K562 (cell line): ENCODE data around the gene ANXA4. TPM values are rescaled to one million over a fixed set of nuclear protein-coding genes. Genes with fewer than 3 reads are reported as not detected.

Experiments
- ATAC-seq: fragments of 200-7000 bp; cut with Tn5 transposase; 3 replicates; pipeline ENCODE4 v1.9.1; 2020; ENCODE audit warnings: moderate library complexity
- BruUV-seq: library from RNA; stranded (reverse); fragments of 400-500 nt; replicated peaks from 2 replicates; lab custom pipeline; 2021; lab: Mats Ljungman, UMichigan
- CTCF ChIA-PET: fragments of 300-600 bp; formaldehyde crosslinking; extraction: SDS; loops from one replicate; lab custom pipeline; 2021; ENCODE audit warnings: low intra/inter-chr PET ratio; lab: Yijun Ruan, JAX
- POLR2A ChIA-PET: fragments of 300-600, 350-650 bp; sonication (Branson Sonifier 250); formaldehyde crosslinking; extraction: SDS; loops from one replicate; lab custom pipeline; 2021; ENCODE audit warnings: antibody characterized with exemption, inconsistent platforms; lab: Yijun Ruan, JAX
- DNase-seq, 4 experiments: peaks; one replicate each; pipeline versions ENCODE4 v3.0.0 to v3.0.0-alpha.2; 2011 to 2018; ENCODE audit warnings: low spot score in 3 of 4, mixed read lengths in 3 of 4; ENCODE audit errors: extremely low read depth in 1 of 4
- FAIRE-seq: peaks from 2 replicates; lab custom pipeline; 2011; peaks lifted over from hg19 to GRCh38; lab: Jason Lieb, UNC
- H2AFZ ChIP-seq: 2 replicates; pipeline ENCODE4 v1.6.0; 2011; ENCODE audit warnings: low read depth, low read length, control low read depth, inconsistent platforms
- H3K27ac ChIP-seq: fragments of 200-600 bp; 3 replicates; pipeline ENCODE4 v1.8.0; 2011; ENCODE audit warnings: low read depth, mild to moderate bottlenecking, control low read depth, inconsistent platforms, low read length, moderate library complexity, mixed read lengths; ENCODE audit errors: extremely low read depth
- H3K27me3 ChIP-seq, 2 experiments: fragments of 300-600 bp in 1 of 2; 2 replicates in 1 of 2; 3 replicates in 1 of 2; pipeline versions ENCODE4 v1.6.0 to v1.8.0; 2011; ENCODE audit warnings: inconsistent platforms in 2 of 2, low read length in 2 of 2, mild to moderate bottlenecking in 1 of 2, mixed read lengths in 1 of 2, moderate library complexity in 1 of 2; ENCODE audit not compliant: control insufficient read depth in 2 of 2, insufficient read depth in 2 of 2
- H3K36me3 ChIP-seq: fragments of 300-600 bp; 3 replicates; pipeline ENCODE4 v1.8.0; 2011; ENCODE audit warnings: mild to moderate bottlenecking, low read length, inconsistent platforms; ENCODE audit not compliant: control insufficient read depth, insufficient read depth
- H3K4me1 ChIP-seq, 2 experiments: fragments of 200-600 bp in 1 of 2; replicated peaks in 1 of 2; 2 replicates in 1 of 2; 3 replicates in 1 of 2; pipeline versions ENCODE4 v1.5.1 to v1.8.0; 2011; ENCODE audit warnings: inconsistent platforms in 2 of 2, low read length in 2 of 2, mild to moderate bottlenecking in 1 of 2, mixed read lengths in 1 of 2, moderate library complexity in 1 of 2; ENCODE audit not compliant: control insufficient read depth in 2 of 2, insufficient read depth in 2 of 2
- H3K4me2 ChIP-seq: 2 replicates; pipeline ENCODE4 v1.6.1; 2011; ENCODE audit warnings: low read length, control low read depth, inconsistent platforms, mixed read lengths; ENCODE audit not compliant: insufficient read depth
- H3K4me3 ChIP-seq: fragments of 200-600 bp; sonication (generic), shearing (Covaris generic); 2 replicates; pipeline ENCODE4 v1.5.1; 2016; ENCODE audit warnings: control low read depth, inconsistent platforms
- H3K79me2 ChIP-seq: fragments of 200-600 bp; 3 replicates; pipeline ENCODE4 v1.8.0; 2011; ENCODE audit warnings: low read length, inconsistent platforms; ENCODE audit not compliant: control insufficient read depth, insufficient read depth
- H3K9ac ChIP-seq, 2 experiments: 2 replicates each; pipeline versions ENCODE4 v1.6.0 to v1.6.1; 2011; ENCODE audit warnings: low read depth in 2 of 2, low read length in 2 of 2, control low read depth in 1 of 2, inconsistent platforms in 1 of 2, mild to moderate bottlenecking in 1 of 2, mixed read lengths in 1 of 2; ENCODE audit not compliant: insufficient read depth in 1 of 2
- H3K9me1 ChIP-seq: one replicate; pipeline ENCODE4 v1.6.0; 2011; ENCODE audit warnings: inconsistent platforms, mild to moderate bottlenecking, low read length, moderate library complexity; ENCODE audit not compliant: control insufficient read depth, insufficient read depth
- H3K9me3 ChIP-seq: replicated peaks from 2 replicates; pipeline ENCODE4 v1.5.1; 2011; ENCODE audit warnings: low read depth, low read length, inconsistent platforms; ENCODE audit not compliant: control insufficient read depth, insufficient read depth
- H4K20me1 ChIP-seq: replicated peaks from 2 replicates; pipeline ENCODE4 v1.6.1; 2011; ENCODE audit warnings: low read length, inconsistent platforms, mixed read lengths; ENCODE audit not compliant: control insufficient read depth, insufficient read depth
- ATF3 ChIP-seq, 2 experiments: fragments of 450-650 bp in 1 of 2; sonication (generic) in 1 of 2; formaldehyde crosslinking in 1 of 2; IDR thresholded peaks in 1 of 2; conservative IDR thresholded peaks in 1 of 2; 2 replicates each; pipeline versions ENCODE4 v1.6.1 to v1.8.1; 2016 to 2023; ENCODE audit warnings: mild to moderate bottlenecking in 2 of 2, moderate library complexity in 2 of 2, inconsistent platforms in 1 of 2, missing genetic modification reagents in 1 of 2
- C11orf30 ChIP-seq: fragments of 450-650 bp; IDR thresholded peaks from 2 replicates; pipeline ENCODE4 v1.6.1; 2016; ENCODE audit warnings: low read depth, mild to moderate bottlenecking
- CBX8 ChIP-seq: fragments of 200-600 bp; sonication (generic); IDR thresholded peaks from 2 replicates; pipeline ENCODE4 v1.6.1; 2012; ENCODE audit warnings: borderline replicate concordance, mixed run types, low read depth, mild to moderate bottlenecking, moderate library complexity, mixed read lengths, low read length, control low read depth, inconsistent platforms; ENCODE audit not compliant: poor library complexity, severe bottlenecking; ENCODE audit errors: extremely low read depth
- CEBPG ChIP-seq, 3 experiments: fragments of 200-800 bp in 1 of 3; sonication (Bioruptor generic) in 1 of 3; sonication (generic) in 1 of 3; formaldehyde crosslinking in 1 of 3; IDR thresholded peaks in 2 of 3; conservative IDR thresholded peaks in 1 of 3; 2 replicates each; pipeline versions ENCODE4 v1.6.1 to v1.8.0; 2016 to 2022; ENCODE audit warnings: missing compliant biosample characterization in 2 of 3, missing genetic modification characterization in 2 of 3, mild to moderate bottlenecking in 1 of 3, missing genetic modification reagents in 1 of 3
- DMBX1 ChIP-seq: fragments of 250-450 bp; sonication (Bioruptor Pico); IDR thresholded peaks from 2 replicates; pipeline ENCODE4 v1.8.0; 2022; ENCODE audit warnings: inconsistent platforms, mild to moderate bottlenecking, moderate library complexity, borderline replicate concordance
- EP300 ChIP-seq: IDR thresholded peaks from 2 replicates; pipeline ENCODE4 v1.6.1; 2012; ENCODE audit warnings: low read length, improper control_type of control experiment
- FIP1L1 ChIP-seq: fragments of 200-400 bp; formaldehyde crosslinking; IDR thresholded peaks from 2 replicates; pipeline ENCODE4 v1.6.1; 2018; ENCODE audit warnings: mild to moderate bottlenecking, low read depth, low read length; ENCODE audit not compliant: poor library complexity, severe bottlenecking
- KDM1A ChIP-seq, 2 experiments: fragments of 450-650 bp; IDR thresholded peaks; 2 replicates each; pipeline ENCODE4 v1.6.1; 2016; ENCODE audit warnings: mild to moderate bottlenecking in 2 of 2
- MYBL2 ChIP-seq, 2 experiments: fragments of 450-650 bp in 1 of 2; sonication (generic) in 1 of 2; formaldehyde crosslinking in 1 of 2; IDR thresholded peaks; 2 replicates each; pipeline versions ENCODE4 v1.6.1 to v1.8.1; 2017 to 2022; ENCODE audit warnings: borderline replicate concordance in 1 of 2, inconsistent platforms in 1 of 2, low read depth in 1 of 2, mild to moderate bottlenecking in 1 of 2, missing genetic modification reagents in 1 of 2, moderate library complexity in 1 of 2
- NCOA6 ChIP-seq: fragments of 450-650 bp; IDR thresholded peaks from 2 replicates; pipeline ENCODE4 v1.6.1; 2017; ENCODE audit warnings: mild to moderate bottlenecking
- PTBP1 ChIP-seq: fragments of 200-400 bp; formaldehyde crosslinking; IDR thresholded peaks from 2 replicates; pipeline ENCODE4 v1.6.1; 2017; ENCODE audit warnings: low read depth, low read length
- RB1 ChIP-seq: fragments of 450-650 bp; IDR thresholded peaks from 2 replicates; pipeline ENCODE4 v1.6.1; 2017; ENCODE audit warnings: low read depth, mild to moderate bottlenecking
- RBM14 ChIP-seq: fragments of 200-400 bp; formaldehyde crosslinking; IDR thresholded peaks from 2 replicates; pipeline ENCODE4 v1.6.1; 2018; ENCODE audit warnings: low read depth, mild to moderate bottlenecking, low read length, moderate library complexity, borderline replicate concordance; ENCODE audit not compliant: insufficient read depth
- RBM39 ChIP-seq: fragments of 200-400 bp; formaldehyde crosslinking; optimal IDR thresholded peaks from 2 replicates; pipeline ENCODE3; 2018; ENCODE audit warnings: low read depth, low read length
- RHOXF2B ChIP-seq: fragments of 250-450 bp; sonication (Bioruptor Pico); conservative IDR thresholded peaks from 2 replicates; pipeline ENCODE4 v1.5.1; 2021
- ZNF165 ChIP-seq: fragments of 250-450 bp; sonication (Bioruptor Pico); IDR thresholded peaks from 2 replicates; pipeline ENCODE4 v1.4.0; 2020; ENCODE audit warnings: borderline replicate concordance
- ZNF76 ChIP-seq: fragments of 250-450 bp; sonication (Bioruptor Pico); IDR thresholded peaks from 2 replicates; pipeline ENCODE4 v1.4.0; 2020; ENCODE audit warnings: mild to moderate bottlenecking, moderate library complexity, borderline replicate concordance
- WGBS: fragments of 100-300 bp; shearing (Covaris generic); methylation state at CpG from one replicate; pipeline ENCODE4 v1.1.6; 2016; ENCODE audit warnings: low coverage, mixed read lengths; ENCODE audit not compliant: insufficient coverage; ENCODE audit errors: missing lambda C conversion rate; 5-methylcytosine and 5-hydroxymethylcytosine counted together
- in situ Hi-C: fragments of 300-500 bp; cut with MboI; formaldehyde crosslinking; loops from 4 replicates; pipeline ENCODE4 v1.15.0; 2018; ENCODE audit warnings: inconsistent platforms, mixed read lengths
- intact Hi-C: fragments of 100-400 bp; cut with micrococcal nuclease; formaldehyde crosslinking; loops from 2 replicates; pipeline ENCODE4 v1.14.2; 2022
- polyA plus RNA-seq, 8 experiments: library from polyadenylated mRNA; depleted of rRNA in 4 of 8; stranded (reverse) in 5 of 8; unstranded in 3 of 8; fragments of >200 nt; fragmentation: Nextera tagmentation in 2 of 8; fragmentation: Illumina TruSeq in 1 of 8; extraction: Ambion mirVana in 2 of 8; extraction: Trizol in 1 of 8; gene quantifications; 2 replicates each; pipeline versions ENCODE4 v1.2.1 to v1.2.3, GENCODE V29; 2011 to 2014; ENCODE audit warnings: inconsistent platforms in 1 of 8, missing spikeins in 1 of 8
- total RNA-seq, 7 experiments: library from RNA; depleted of rRNA in 6 of 7; stranded (reverse); fragments of >200 nt in 6 of 7; fragmentation: Illumina TruSeq in 2 of 7; extraction: Trizol in 2 of 7; gene quantifications; 2 replicates each; pipeline versions ENCODE4 v1.2.1 to v1.2.3, GENCODE V29; 2011 to 2021; ENCODE audit warnings: low replicate concordance in 1 of 7

ANXA4 gene
- total and polyA plus RNA-seq, 9 of the 15 experiments (the other 6 are each of a cell fraction or from before 2014, with no cell fraction given), result 3.4 to 13.6 (median 11.6) TPM

- ChIA-PET POLR2A (interaction anchor here (0.9 kb wide), 1 partner anchor 139 kb away, joined by 3 read pairs; no protein-coding TSS in a partner anchor), CTCF (no interaction called here)
- intact Hi-C loops (no loop called here), in situ Hi-C loops (loop anchor here (25.0 kb wide), 1 partner anchor 667 kb away; no protein-coding TSS in a partner anchor)
- Histone ChIP-seq H4K20me1 (no peaks in the 10 kb centered on the region), H3K9ac (no peak overlapping the region), H3K27ac (no peak overlapping the region), H2AFZ (peak overlapping the region; percentile 21; the same call in 1 of the 2 replicates), H3K4me2 (no peak overlapping the region), H3K4me3 (no peak overlapping the region), H3K4me1 (no peaks in the 10 kb centered on the region), H3K27me3 (no peaks in the 10 kb centered on the region), H3K9me3 (no peaks in the 10 kb centered on the region), H3K79me2 (no peaks in the 10 kb centered on the region), H3K36me3 (no peaks in the 10 kb centered on the region), H3K9me1 (no peaks in the 10 kb centered on the region)
- FAIRE-seq (no peak), DNase-seq (no peak), ATAC-seq (no peak)
- no TSS peak for BruUV-seq
- 49% methylated on average over 5 of the region's 5 CpGs for WGBS
- TF ChIP-seq EP300, result no peak
- TF ChIP-seq KDM1A (IDR thresholded peaks at IDR 0.05), result no peak
- TF ChIP-seq RBM39, result no peak
- no peak for TF ChIP-seq CEBPG (CRISPR knock-in tag; IDR thresholded peaks at IDR 0.05)
- 0 out of 4 replicates have a peak, but pooled peaks have one; percentile 19 to 41 for TF ChIP-seq CEBPG (tag; conservative IDR thresholded peaks at IDR 0.05 in 1 of 2, IDR thresholded peaks at IDR 0.05 in 1 of 2)
- TF ChIP-seq NCOA6, result no peak
- TF ChIP-seq ATF3 (IDR thresholded peaks at IDR 0.05), result 0 out of 2 replicates have a peak, but pooled peaks have one; percentile 8
- no peak for TF ChIP-seq ATF3 (CRISPR knock-in tag; conservative IDR thresholded peaks at IDR 0.05)
- no peak for TF ChIP-seq C11orf30
- TF ChIP-seq CBX8, result no peak
- TF ChIP-seq ZNF76 (CRISPR knock-in tag), result no peak
- no peak for TF ChIP-seq MYBL2 (IDR thresholded peaks at IDR 0.05; ENCODE audit: low read depth)
- TF ChIP-seq MYBL2 (CRISPR knock-in tag; IDR thresholded peaks at IDR 0.05; ENCODE audit: borderline replicate concordance), result no peak
- no peak for TF ChIP-seq ZNF165 (CRISPR knock-in tag)
- TF ChIP-seq RB1, result no peak
- no peak for TF ChIP-seq PTBP1
- no peak for TF ChIP-seq FIP1L1
- no peak for TF ChIP-seq RHOXF2B
- TF ChIP-seq RBM14, result no peak
- TF ChIP-seq DMBX1, result no peak
Observed at GRCh38 chr2:69704446-69704845, 37.5 kb upstream of the ANXA4 start.
